ENCODE results near the gene REEP1.
A peak's percentile ranks its signal among the peaks of the same experiment; 100 is the strongest.
"Not testable (repeated sequence)": the region's sequence is repeated elsewhere in the genome, so short reads cannot be mapped to it uniquely, and the experiment has no call there.

REEP1 gene

GRCh38 chr2:86345783-86346370 lies 8.5 kb upstream of the REEP1 start:
- not testable (repeated sequence) for DNase-seq (ENCODE audit: low read depth, low spot score)

- no peak for DNase-seq (ENCODE audit: low read depth, low spot score)
Observed at GRCh38 chr2:86344404-86344803, 7.0 kb upstream of the REEP1 start.

GRCh38 chr2:86342488-86342887 lies 5.1 kb upstream of the REEP1 start:
- DNase-seq (ENCODE audit: low read depth, low spot score), result no peak

- no peak for DNase-seq (ENCODE audit: low read depth, low spot score)
Observed at GRCh38 chr2:86341470-86341869, 4.0 kb upstream of the REEP1 start.

- DNase-seq (ENCODE audit: low read depth, low spot score), result no peak
Observed at GRCh38 chr2:86338778-86339295, 1.4 kb upstream of the REEP1 start.

GRCh38 chr2:86336675-86337243 lies 667 bp downstream of the REEP1 start:
- DNase-seq (ENCODE audit: low read depth, low spot score), result peak; percentile 50

GRCh38 chr2:86335865-86336674 lies 1.4 kb downstream of the REEP1 start:
- DNase-seq (ENCODE audit: low read depth, low spot score), result peak; percentile 32

GRCh38 chr2:86333378-86333777 lies 4.0 kb downstream of the REEP1 start:
- no peak for DNase-seq (ENCODE audit: low read depth, low spot score)

- DNase-seq (ENCODE audit: low read depth, low spot score), result no peak
Observed at GRCh38 chr2:86332654-86333053, 4.8 kb downstream of the REEP1 start.

- DNase-seq (ENCODE audit: low read depth, low spot score), result peak; percentile 21
Observed at GRCh38 chr2:86331384-86331783, 6.0 kb downstream of the REEP1 start.

GRCh38 chr2:86330001-86330400 lies 7.4 kb downstream of the REEP1 start:
- DNase-seq (ENCODE audit: low read depth, low spot score), result no peak

- DNase-seq (ENCODE audit: low read depth, low spot score), result peak; percentile 36
Observed at GRCh38 chr2:86323273-86324021, 14.0 kb downstream of the REEP1 start.

- peak; percentile 42 for DNase-seq (ENCODE audit: low read depth, low spot score)
Observed at GRCh38 chr2:86319700-86320580, 17.5 kb downstream of the REEP1 start.

- no peak for DNase-seq (ENCODE audit: low read depth, low spot score)
Observed at GRCh38 chr2:86315084-86315483, 22.3 kb downstream of the REEP1 start.

GRCh38 chr2:86314125-86314524 lies 23.3 kb downstream of the REEP1 start:
- no peak for DNase-seq (ENCODE audit: low read depth, low spot score)

- DNase-seq (ENCODE audit: low read depth, low spot score), result no peak
Observed at GRCh38 chr2:86313341-86313740, 24.1 kb downstream of the REEP1 start.

- DNase-seq (ENCODE audit: low read depth, low spot score), result no peak
Observed at GRCh38 chr2:86311879-86312278, 25.5 kb downstream of the REEP1 start.

- no peak for DNase-seq (ENCODE audit: low read depth, low spot score)
Observed at GRCh38 chr2:86309966-86310365, 27.5 kb downstream of the REEP1 start.

- no peak for DNase-seq (ENCODE audit: low read depth, low spot score)
Observed at GRCh38 chr2:86308984-86309695, 28.3 kb downstream of the REEP1 start.

- no peak for DNase-seq (ENCODE audit: low read depth, low spot score)
Observed at GRCh38 chr2:86308356-86308755, 29.1 kb downstream of the REEP1 start.

Data from ELF-1 (cell line).